Astrocyte of the cerebellum (primary cell): Measurements from ENCODE around the gene HOGA1.
"Not testable (repeated sequence)": the region's sequence is repeated elsewhere in the genome, so short reads cannot be mapped to it uniquely, and the experiment has no call there.

Experiments
- DNase-seq: peaks from one replicate; pipeline ENCODE4 v3.0.0-alpha.2; 2011; ENCODE audit warnings: low read depth
- H3K4me3 ChIP-seq: 2 replicates; pipeline ENCODE4 v1.5.1; 2011; ENCODE audit warnings: mild to moderate bottlenecking, low read depth, low read length, moderate library complexity
- CTCF ChIP-seq: IDR thresholded peaks from 2 replicates; pipeline ENCODE4 v1.5.1; 2012; ENCODE audit warnings: low read length, low read depth, moderate library complexity, mild to moderate bottlenecking; ENCODE audit errors: missing control alignments
- in situ Hi-C: cut with HindIII; loops from 2 replicates; pipeline ENCODE4 v1.10.0; 2017; ENCODE audit warnings: low sequenced_read_pairs

Gene HOGA1

DNA sequence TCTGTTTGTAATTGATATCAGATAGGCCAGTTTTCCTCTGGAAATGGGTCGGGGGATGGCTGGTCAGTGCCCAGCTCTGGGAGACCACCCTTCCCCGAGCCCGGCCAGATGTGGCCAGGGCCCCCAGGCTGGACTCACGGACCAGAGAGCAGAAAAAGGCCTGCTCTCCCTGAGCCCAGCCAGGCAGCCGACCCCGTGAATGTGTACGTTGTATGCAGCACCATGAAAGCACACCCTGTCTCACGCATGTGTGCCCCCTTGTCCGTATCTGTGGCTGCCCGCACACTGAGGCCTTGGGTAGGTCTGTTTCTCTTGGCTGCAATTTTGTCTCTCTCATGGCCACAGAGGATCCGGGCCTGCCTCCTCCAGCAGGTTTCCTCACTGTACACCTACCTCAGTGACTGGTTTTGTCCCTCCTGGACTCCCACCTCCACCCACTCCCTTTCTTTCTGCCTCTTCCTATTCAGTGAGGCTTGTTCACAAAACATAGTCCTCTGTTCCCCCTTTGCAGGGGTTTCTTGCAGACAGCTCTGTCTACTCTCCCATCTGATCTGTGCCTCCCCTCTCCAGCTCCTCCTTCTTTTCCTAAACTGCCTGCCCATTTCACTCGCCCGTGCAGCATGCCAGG lies 35.2 kb upstream of the HOGA1 start:
- no peak for DNase-seq
- H3K4me3 ChIP-seq = no peak overlapping the region
- no peak for TF ChIP-seq CTCF
- in situ Hi-C loops = no loop called here

- no peak overlapping the region for H3K4me3 ChIP-seq
- in situ Hi-C loops = no loop called here
- DNase-seq = no peak
- TF ChIP-seq CTCF = no peak
Measured at GRCh38 chr10:97549587-97550322, 34.4 kb upstream of the HOGA1 start.

GRCh38 chr10:97550336-97551149 lies 33.6 kb upstream of the HOGA1 start:
- in situ Hi-C loops = no loop called here
- no peak overlapping the region for H3K4me3 ChIP-seq
- no peak for DNase-seq
- no peak for TF ChIP-seq CTCF

- no peak overlapping the region for H3K4me3 ChIP-seq
- no peak for DNase-seq
- no peak for TF ChIP-seq CTCF
- in situ Hi-C loops = no loop called here
Measured at GRCh38 chr10:97551271-97551670, 32.9 kb upstream of the HOGA1 start.

DNA sequence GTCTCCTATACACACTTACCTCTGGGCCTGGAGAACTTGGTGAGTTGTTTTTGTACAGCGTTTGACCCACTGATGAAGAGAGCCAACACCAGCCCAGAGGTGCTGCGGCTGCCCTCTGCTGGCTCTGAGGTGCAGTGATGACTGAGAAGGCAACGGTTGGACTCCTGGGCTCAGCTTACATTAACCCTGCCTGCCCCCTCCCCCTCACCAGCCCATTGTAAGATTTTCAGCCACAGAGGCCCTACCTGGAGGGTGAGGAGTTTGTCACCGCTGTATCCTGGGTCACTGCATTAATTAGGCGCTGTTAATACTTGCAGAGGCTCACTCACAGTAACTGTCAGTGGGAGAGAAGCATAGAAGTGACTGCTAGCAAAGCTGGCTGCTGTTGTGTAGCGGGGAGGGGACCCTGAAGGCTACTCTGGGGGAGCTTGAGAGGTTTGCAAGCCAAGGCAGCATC lies 30.6 kb upstream of the HOGA1 start:
- in situ Hi-C loops = no loop called here
- H3K4me3 ChIP-seq = no peak overlapping the region
- TF ChIP-seq CTCF = peak; percentile 94
- peak; percentile 53 for DNase-seq

DNA sequence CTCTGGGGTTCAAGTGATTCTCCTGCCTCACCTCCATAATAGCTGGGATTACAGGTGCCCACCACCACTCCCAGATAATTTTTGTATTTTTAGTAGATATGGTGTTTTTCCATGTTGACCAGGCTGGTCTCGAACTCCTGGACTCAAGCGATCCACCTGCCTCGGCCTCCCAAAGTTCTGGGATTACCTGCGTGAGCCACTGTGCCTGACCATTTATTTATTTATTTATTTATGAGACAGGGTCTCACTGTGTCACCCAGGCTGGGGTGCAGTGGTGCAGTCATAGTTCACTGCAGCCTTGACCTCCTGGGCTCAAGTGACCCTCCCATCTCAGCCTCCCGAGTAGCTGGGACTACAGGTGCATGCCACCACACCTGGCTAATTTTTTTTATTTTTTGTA lies 29.9 kb upstream of the HOGA1 start:
- H3K4me3 ChIP-seq, DNase-seq, in situ Hi-C loops: not testable (repeated sequence)

GRCh38 chr10:97555541-97555940 lies 28.6 kb upstream of the HOGA1 start:
- in situ Hi-C loops, H3K4me3 ChIP-seq, DNase-seq: not testable (repeated sequence)

- in situ Hi-C loops, H3K4me3 ChIP-seq, DNase-seq: not testable (repeated sequence)
Measured at GRCh38 chr10:97560731-97561381, 23.3 kb upstream of the HOGA1 start.

GRCh38 chr10:97561386-97562077 lies 22.7 kb upstream of the HOGA1 start:
- H3K4me3 ChIP-seq, DNase-seq, in situ Hi-C loops: not testable (repeated sequence)

DNA sequence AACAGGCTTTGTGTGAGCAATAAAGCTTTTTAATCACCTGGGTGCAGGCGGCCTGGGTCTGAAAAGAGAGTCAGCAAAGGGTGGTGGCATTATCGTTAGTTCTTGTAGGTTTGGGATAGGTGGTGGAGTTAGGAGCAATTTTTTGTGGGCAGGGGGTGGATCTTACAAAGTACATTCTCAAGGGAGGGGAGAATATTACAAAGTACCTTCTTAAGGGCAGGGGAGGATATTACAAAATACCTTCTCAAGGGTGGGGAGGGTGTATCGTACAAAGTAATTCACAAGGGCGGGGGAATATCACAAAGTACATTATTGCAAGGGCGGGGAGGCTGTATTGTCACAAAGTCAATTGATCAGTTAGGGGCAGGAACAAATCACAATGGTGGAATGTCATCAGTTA lies 21.9 kb upstream of the HOGA1 start:
- in situ Hi-C loops, DNase-seq, H3K4me3 ChIP-seq: not testable (repeated sequence)
